Dendritic cell treated with granulocyte-macrophage colony-stimulating factor and Interleukin-4, amounts not matched to agents 40 ng/mL and 50 ng/mL, for 4 days (primary cell): ENCODE data around the gene TAAR1.
"Not testable (repeated sequence)": the region's sequence is repeated elsewhere in the genome, so short reads cannot be mapped to it uniquely, and the experiment has no call there.

Experiments used
- H3K27ac Mint-ChIP-seq: one replicate; pipeline ENCODE4 v1.8.0; 2022; ENCODE audit warnings: mild to moderate bottlenecking, mixed read lengths
- H3K27me3 Mint-ChIP-seq: one replicate; pipeline ENCODE4 v1.8.0; 2022; ENCODE audit warnings: mild to moderate bottlenecking, mixed read lengths
- H3K36me3 Mint-ChIP-seq: one replicate; pipeline ENCODE4 v1.8.0; 2022; ENCODE audit warnings: low read depth, mixed read lengths
- H3K4me1 Mint-ChIP-seq: one replicate; pipeline ENCODE4 v1.8.0; 2022; ENCODE audit warnings: low read depth, mixed read lengths
- H3K4me3 Mint-ChIP-seq: one replicate; pipeline ENCODE4 v1.8.0; 2022; ENCODE audit warnings: mild to moderate bottlenecking, moderate library complexity, mixed read lengths
- H3K9me3 Mint-ChIP-seq: one replicate; pipeline ENCODE4 v1.8.0; 2022; ENCODE audit warnings: mixed read lengths
- intact Hi-C: fragments of 100-400 bp; cut with micrococcal nuclease; formaldehyde crosslinking; loops from one replicate; pipeline ENCODE4 v1.15.0; 2022

The TAAR1 gene, protein sequence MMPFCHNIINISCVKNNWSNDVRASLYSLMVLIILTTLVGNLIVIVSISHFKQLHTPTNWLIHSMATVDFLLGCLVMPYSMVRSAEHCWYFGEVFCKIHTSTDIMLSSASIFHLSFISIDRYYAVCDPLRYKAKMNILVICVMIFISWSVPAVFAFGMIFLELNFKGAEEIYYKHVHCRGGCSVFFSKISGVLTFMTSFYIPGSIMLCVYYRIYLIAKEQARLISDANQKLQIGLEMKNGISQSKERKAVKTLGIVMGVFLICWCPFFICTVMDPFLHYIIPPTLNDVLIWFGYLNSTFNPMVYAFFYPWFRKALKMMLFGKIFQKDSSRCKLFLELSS

DNA sequence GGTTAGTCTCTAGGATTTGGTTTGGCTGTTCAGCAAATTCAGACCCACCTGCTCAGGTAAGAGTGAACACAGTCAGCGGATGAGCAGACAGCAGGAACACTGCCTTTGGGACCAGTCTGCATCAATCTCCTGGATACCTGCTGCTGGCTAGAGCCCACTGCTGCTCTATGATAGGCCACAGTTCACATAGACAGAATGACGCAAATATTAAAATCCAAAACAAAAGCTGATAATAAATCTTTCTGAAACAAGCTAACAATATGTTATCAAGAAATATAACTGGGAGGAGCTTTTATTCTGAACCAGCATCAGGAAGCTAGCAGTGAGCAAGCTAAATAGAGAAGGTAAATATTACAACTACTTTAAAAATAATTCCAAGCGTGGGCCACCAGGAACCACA is at the start of gene TAAR1:
TSS of gene TAAR1 (minus strand) at position 101 of the 400 bp plus-strand sequence. CDS start 13,179 bp downstream, outside the sequence.
- H3K4me3 Mint-ChIP-seq, result no peak within 1 kb of the TSS
- intact Hi-C loops, result loop anchor here (10.0 kb wide), 1 partner anchor 306 kb away; no protein-coding TSS in a partner anchor
- no peaks in the 10 kb centered on the region for H3K27me3 Mint-ChIP-seq
- H3K36me3 Mint-ChIP-seq, result no peaks in the 10 kb centered on the region
- H3K27ac Mint-ChIP-seq, result no peak within 1 kb of the TSS
- no peaks in the 10 kb centered on the region for H3K9me3 Mint-ChIP-seq
- H3K4me1 Mint-ChIP-seq, result no peaks in the 10 kb centered on the region

DNA sequence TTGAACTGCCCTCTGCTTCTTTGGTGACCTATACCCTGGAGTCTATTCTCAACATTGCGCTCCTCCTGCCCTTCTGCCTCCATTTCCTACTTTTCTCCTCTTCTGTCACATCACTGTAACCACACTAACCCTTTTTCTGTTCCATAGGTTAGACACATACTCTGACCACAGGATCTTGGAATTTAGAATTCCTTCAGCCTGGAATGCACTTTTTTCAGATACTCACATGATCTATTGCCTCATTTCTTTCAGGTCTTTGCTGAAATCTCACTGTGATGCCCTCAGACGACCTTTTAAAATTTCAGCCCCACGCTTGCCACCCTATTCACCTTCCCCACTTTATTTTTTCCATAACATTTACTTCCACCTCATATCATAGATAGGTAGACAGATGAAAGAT is 49.8 kb upstream of the TAAR1 start:
- intact Hi-C loops, result no loop called here
- Mint-ChIP-seq H3K9me3 (peaks cover 10% of the 10 kb centered on the region), H3K4me1 (peaks cover 4% of the 10 kb centered on the region), H3K36me3 (no peaks in the 10 kb centered on the region), H3K27ac (no peak overlapping the region), H3K4me3 (no peak overlapping the region), H3K27me3 (no peaks in the 10 kb centered on the region)

DNA sequence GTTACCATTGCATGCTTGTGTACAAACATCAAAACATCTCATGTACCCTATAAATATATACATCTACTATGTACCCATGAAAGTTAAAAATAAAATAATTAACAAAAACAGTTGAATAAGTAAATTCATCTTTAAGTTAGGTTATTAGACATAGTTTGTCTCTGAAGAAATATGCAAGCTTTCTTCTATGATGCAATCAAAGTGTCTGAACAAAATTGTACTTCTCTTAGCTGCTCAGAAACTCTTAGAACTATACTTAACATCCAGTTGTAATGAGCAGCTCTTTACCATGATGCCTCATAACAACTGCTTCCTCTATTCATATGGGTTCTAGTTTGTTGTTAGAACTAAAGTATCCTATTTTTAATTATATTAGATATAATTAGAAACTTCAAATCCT is 49.0 kb upstream of the TAAR1 start:
- Mint-ChIP-seq H3K27me3 (no peaks in the 10 kb centered on the region), H3K27ac (no peak overlapping the region), H3K4me1 (no peaks in the 10 kb centered on the region), H3K9me3 (peaks cover 10% of the 10 kb centered on the region), H3K4me3 (no peak overlapping the region), H3K36me3 (no peaks in the 10 kb centered on the region)
- intact Hi-C loops, result no loop called here

DNA sequence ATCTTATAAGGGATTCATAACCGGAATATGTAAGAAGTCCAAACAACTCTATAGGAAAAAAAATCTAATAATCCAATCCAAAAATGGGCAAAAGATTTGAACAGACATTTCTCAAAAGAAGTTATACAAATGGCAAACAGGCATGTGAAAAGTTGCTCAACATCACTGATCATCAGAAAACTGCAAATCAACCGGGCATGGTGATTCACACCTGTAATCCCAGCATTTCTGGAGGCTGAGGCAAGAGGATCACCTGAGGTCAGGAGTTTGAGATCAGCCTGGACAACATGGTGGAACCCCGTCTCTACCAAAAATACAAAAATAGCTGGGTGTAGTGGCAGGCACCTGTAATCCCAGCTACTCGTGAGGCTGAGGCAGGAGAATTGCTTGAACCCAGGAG is 47.8 kb upstream of the TAAR1 start:
- H3K27ac Mint-ChIP-seq, H3K4me1 Mint-ChIP-seq, intact Hi-C loops, H3K27me3 Mint-ChIP-seq, H3K4me3 Mint-ChIP-seq, H3K36me3 Mint-ChIP-seq: not testable (repeated sequence)
- H3K9me3 Mint-ChIP-seq, result peaks cover 10% of the 10 kb centered on the region

DNA sequence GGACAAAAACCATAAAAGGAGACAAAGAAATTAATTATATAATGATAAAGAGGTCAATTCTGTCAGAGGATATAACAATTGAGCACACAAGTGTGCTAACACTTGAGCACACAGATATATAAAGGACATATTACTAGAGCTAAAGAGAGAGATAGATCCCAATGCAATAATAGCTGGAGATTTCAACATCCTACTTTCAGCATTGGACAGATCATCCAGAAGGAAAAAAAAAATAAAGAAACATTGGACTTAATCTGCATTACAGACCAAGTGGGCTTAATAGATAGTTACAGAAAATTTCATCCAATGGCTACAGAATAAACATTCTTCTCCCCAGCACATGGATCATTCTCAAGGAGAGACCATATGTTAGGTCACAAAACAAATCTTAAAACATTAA is 45.0 kb upstream of the TAAR1 start:
- Mint-ChIP-seq H3K4me1 (no peaks in the 10 kb centered on the region), H3K27ac (no peak overlapping the region), H3K36me3 (no peaks in the 10 kb centered on the region), H3K27me3 (no peaks in the 10 kb centered on the region), H3K9me3 (peaks cover 10% of the 10 kb centered on the region), H3K4me3 (no peak overlapping the region)
- intact Hi-C loops, result no loop called here

DNA sequence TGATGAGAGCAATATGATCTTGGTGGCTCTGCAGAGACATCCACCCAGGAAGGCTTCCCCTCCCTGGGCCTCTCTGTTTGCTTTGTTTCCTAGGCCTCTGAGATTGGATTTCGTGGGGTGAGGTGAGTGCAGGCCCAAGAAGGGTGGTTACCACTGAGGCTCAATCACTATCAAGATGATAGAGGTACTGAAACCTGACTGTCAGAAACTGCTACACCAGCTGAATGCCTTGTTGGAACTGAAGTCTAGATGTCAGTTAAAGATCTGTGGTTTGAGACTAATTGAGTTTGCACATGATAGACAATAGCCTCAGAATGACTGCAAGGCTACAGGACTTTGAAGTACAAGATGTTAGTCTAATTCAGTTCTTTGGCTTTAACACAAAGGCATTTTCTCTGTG is 39.6 kb upstream of the TAAR1 start:
- Mint-ChIP-seq H3K36me3 (peaks cover 11% of the 10 kb centered on the region), H3K4me3 (no peak overlapping the region), H3K4me1 (no peaks in the 10 kb centered on the region), H3K27me3 (no peaks in the 10 kb centered on the region), H3K9me3 (peaks cover 16% of the 10 kb centered on the region), H3K27ac (no peak overlapping the region)
- intact Hi-C loops, result no loop called here

DNA sequence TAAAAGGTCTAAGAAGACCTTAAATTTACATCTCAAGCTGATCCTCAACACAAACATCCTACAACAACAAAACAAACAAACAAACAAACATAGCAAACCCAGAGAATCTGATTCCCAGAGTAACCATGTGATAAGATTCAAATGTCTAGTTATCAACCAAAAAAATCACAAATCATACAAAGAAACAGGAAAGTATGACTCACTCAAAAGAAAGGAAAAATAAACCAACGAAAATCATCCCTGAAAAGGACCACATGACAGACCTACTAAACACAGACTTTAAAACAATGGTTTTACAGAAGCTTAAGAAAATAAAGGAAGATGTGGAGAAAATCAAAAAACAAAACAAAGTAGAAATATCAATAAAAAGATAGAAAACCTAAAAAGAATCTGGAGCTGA is 36.8 kb upstream of the TAAR1 start:
- Mint-ChIP-seq H3K9me3 (peaks cover 16% of the 10 kb centered on the region), H3K4me1 (no peaks in the 10 kb centered on the region), H3K27ac (no peak overlapping the region), H3K36me3 (peaks cover 11% of the 10 kb centered on the region), H3K27me3 (no peaks in the 10 kb centered on the region), H3K4me3 (no peak overlapping the region)
- intact Hi-C loops, result no loop called here

DNA sequence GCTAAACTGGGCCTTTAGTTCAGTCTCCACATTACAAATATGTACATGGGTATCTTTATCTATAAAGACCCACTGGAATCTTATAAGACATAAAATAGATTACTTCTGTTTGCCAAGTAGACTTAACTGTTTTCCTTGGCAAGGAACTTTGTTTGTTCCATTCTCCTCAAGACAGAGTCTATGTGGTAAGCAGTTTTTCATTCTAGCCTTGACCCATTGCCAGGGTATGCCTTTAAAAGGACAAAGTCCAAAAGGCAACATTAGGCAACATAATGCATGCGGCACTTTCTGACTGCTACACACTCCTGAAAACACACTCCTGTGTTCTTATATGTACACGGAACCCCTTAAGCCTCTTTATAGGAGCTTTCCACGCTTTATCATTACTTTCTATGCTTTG is 34.5 kb upstream of the TAAR1 start:
- Mint-ChIP-seq H3K4me3 (no peak overlapping the region), H3K36me3 (peaks cover 11% of the 10 kb centered on the region), H3K27me3 (no peaks in the 10 kb centered on the region), H3K27ac (no peak overlapping the region), H3K4me1 (no peaks in the 10 kb centered on the region), H3K9me3 (peaks cover 16% of the 10 kb centered on the region)
- intact Hi-C loops, result no loop called here

DNA sequence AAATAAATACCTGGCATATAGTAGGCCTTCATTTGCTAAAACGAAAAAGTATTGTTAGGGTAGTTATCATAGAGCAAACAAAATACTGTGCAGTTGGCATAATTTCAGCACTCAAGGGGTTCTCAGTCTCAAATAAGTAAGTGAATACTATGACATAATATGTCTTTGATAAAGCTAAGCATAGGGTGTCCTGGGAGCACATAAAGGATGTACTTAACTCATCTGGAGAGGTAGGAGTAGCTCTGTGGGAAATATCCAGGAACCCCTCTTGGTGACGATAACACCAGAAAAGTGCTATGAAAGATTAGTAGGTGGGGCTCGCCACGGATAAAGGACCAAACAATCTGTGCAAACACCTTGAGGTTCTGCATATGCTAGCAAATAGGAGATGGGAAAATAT is 31.7 kb upstream of the TAAR1 start:
- Mint-ChIP-seq H3K4me1 (peaks cover 12% of the 10 kb centered on the region), H3K4me3 (no peak overlapping the region), H3K36me3 (peaks cover 2% of the 10 kb centered on the region), H3K27me3 (no peaks in the 10 kb centered on the region), H3K27ac (no peak overlapping the region), H3K9me3 (peaks cover 4% of the 10 kb centered on the region)
- intact Hi-C loops, result no loop called here

DNA sequence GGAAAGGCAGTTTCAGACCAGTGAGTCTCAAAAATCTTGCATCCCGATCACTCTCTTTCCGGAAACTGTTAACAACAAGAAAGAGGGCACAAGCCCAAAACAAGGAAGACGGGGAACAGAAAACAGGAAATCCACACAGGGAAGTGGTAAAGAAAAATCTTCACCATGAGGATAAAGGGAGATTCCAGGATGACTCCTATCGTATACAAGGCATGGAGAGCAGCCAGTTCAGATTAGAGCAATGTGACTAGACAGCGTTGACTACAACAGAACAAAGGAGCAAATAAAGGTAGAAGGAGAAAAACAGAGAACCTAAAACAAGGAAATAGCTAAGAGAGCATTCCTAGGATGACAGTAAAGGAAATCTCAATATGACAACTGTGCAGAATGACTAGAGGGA is 28.3 kb upstream of the TAAR1 start:
- Mint-ChIP-seq H3K9me3 (no peaks in the 10 kb centered on the region), H3K27me3 (no peaks in the 10 kb centered on the region), H3K4me3 (no peak overlapping the region), H3K36me3 (no peaks in the 10 kb centered on the region), H3K27ac (no peak overlapping the region), H3K4me1 (peaks cover 19% of the 10 kb centered on the region)
- intact Hi-C loops, result no loop called here

DNA sequence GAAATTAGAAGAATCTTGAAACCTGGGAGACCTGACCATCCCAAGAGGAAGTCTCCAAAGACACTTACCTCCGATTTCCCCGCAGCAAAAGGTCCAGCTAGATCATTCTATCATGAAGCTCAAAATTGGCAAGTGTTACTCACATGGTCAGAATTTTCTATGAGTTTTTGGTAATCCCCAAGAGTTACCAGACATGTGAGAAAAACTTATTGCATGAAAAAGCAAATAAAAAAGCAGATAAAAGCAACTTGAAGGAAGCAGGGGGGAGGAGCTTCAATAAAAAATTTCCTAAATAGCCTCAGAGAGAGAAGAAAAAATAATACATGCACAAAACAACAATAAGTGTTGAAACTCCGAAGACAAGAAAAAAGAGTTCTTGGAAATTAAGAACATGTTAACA is 27.5 kb upstream of the TAAR1 start:
- no peaks in the 10 kb centered on the region for H3K27me3 Mint-ChIP-seq
- H3K27ac Mint-ChIP-seq, result no peak overlapping the region
- intact Hi-C loops, result no loop called here
- peaks cover 19% of the 10 kb centered on the region for H3K4me1 Mint-ChIP-seq
- no peaks in the 10 kb centered on the region for H3K36me3 Mint-ChIP-seq
- no peaks in the 10 kb centered on the region for H3K9me3 Mint-ChIP-seq
- H3K4me3 Mint-ChIP-seq, result no peak overlapping the region

DNA sequence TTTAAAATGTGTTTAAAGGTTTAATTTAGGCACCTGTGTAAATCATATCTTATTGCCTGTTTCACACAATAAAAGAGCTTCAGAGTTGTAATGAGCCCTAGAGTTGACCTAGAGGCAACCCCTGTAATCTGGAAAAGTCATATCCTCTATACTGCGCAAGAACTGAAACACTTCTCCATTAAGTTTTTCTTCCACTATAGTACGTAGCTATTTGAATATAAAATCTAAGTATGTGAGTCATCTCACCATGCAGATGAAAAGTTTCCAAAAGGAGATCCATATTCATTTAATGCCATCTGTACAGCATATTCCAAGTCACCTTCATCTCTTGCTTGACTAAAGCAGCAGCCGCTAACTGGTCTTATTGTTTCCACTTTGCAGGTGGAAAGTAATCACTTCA is 26.0 kb upstream of the TAAR1 start:
- no peaks in the 10 kb centered on the region for H3K27me3 Mint-ChIP-seq
- H3K27ac Mint-ChIP-seq, result no peak overlapping the region

DNA sequence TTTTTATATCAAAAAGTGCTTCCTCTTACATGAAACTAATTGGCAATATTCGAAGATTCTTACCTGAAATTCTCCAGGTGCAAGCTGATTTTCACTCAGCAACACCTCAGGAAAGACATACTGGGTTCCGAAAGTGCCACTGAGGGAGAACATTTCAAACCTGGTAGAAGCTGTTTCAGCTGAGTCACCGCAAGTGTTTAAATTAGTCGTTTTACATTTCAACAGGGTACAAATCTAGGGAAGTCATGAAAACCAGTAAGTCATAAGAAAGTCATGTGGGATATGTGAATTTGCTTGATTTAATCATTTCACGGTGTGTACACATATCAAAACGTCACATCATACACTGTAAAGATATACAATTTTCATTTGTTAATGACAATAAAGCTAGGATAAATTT is 25.3 kb upstream of the TAAR1 start:
- Mint-ChIP-seq H3K4me3 (no peak overlapping the region), H3K9me3 (no peaks in the 10 kb centered on the region), H3K36me3 (no peaks in the 10 kb centered on the region), H3K27ac (no peak overlapping the region), H3K4me1 (peaks cover 21% of the 10 kb centered on the region), H3K27me3 (no peaks in the 10 kb centered on the region)
- intact Hi-C loops, result no loop called here

More for the DNA sequence above, 26.0 kb upstream of the TAAR1 start:
- H3K9me3 Mint-ChIP-seq, result no peaks in the 10 kb centered on the region
- H3K4me1 Mint-ChIP-seq, result peaks cover 19% of the 10 kb centered on the region
- intact Hi-C loops, result no loop called here
- no peak overlapping the region for H3K4me3 Mint-ChIP-seq
- no peaks in the 10 kb centered on the region for H3K36me3 Mint-ChIP-seq

DNA sequence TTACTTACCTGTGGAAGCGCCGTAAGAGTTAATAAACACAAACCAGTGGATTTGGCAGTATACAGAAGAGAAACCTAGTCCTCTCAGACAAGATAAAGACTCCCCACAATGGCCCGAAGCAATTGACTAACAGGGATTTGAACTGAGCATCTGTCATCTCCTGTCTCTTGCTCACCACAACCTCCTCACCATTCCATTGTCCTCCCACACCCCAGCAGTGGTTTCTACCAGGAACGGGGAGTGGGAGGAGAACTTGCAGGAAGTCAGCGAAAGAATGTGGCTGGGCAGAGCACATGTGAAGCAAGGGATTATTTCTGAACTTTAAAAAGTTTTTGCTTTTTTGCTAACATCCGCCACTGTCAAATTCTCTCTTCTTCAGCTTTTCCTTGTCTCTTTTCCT is 24.6 kb upstream of the TAAR1 start:
- Mint-ChIP-seq H3K36me3 (no peaks in the 10 kb centered on the region), H3K27me3 (no peaks in the 10 kb centered on the region), H3K27ac (no peak overlapping the region), H3K4me1 (peaks cover 27% of the 10 kb centered on the region), H3K9me3 (no peaks in the 10 kb centered on the region), H3K4me3 (no peak overlapping the region)
- intact Hi-C loops, result no loop called here

DNA sequence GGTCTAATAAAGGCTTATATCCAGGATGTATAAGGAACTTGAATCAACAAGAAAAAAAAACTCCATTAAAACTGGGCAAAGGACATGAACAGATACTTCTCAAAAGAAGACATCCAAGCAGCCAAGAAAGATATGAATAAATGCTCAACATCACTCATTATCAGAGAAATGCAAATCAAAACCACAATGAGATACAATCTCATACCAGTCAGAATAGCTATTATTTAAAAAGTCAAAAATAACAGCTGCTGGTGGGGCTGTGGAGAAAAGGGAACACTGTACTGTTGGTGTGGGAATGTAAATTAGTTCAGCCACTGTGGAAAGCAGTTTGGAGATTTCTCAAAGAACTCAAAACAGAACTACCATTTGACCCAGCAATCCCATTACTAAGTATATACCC is 20.1 kb upstream of the TAAR1 start:
- intact Hi-C loops, H3K27ac Mint-ChIP-seq, H3K9me3 Mint-ChIP-seq, H3K27me3 Mint-ChIP-seq, H3K36me3 Mint-ChIP-seq, H3K4me3 Mint-ChIP-seq: not testable (repeated sequence)
- H3K4me1 Mint-ChIP-seq, result peaks cover 27% of the 10 kb centered on the region
